Esophagus muscularis mucosa (tissue), 4 donors: Measurements from ENCODE around the gene PAM16.

Source experiments
- EP300 ChIP-seq: sonication (generic); formaldehyde crosslinking; IDR thresholded peaks from one replicate; pipeline ENCODE4 v1.6.1; 2017; ENCODE audit warnings: antibody characterized with exemption
- POLR2A ChIP-seq: fragments of 450-650 bp; IDR thresholded peaks from one replicate; pipeline ENCODE4 v1.6.1; 2017; ENCODE audit warnings: antibody characterized with exemption, moderate library complexity, mild to moderate bottlenecking, low read depth
- TF ChIP-seq, protein P1 (sequence below), 3 experiments: fragments of 200-600 bp in 2 of 3; fragments of 450-650 bp in 1 of 3; sonication (generic) in 2 of 3; IDR thresholded peaks; one replicate each; pipeline ENCODE4 v1.5.1; 2017 to 2019; ENCODE audit warnings: antibody characterized with exemption in 3 of 3, mild to moderate bottlenecking in 2 of 3, moderate library complexity in 1 of 3

DNA sequence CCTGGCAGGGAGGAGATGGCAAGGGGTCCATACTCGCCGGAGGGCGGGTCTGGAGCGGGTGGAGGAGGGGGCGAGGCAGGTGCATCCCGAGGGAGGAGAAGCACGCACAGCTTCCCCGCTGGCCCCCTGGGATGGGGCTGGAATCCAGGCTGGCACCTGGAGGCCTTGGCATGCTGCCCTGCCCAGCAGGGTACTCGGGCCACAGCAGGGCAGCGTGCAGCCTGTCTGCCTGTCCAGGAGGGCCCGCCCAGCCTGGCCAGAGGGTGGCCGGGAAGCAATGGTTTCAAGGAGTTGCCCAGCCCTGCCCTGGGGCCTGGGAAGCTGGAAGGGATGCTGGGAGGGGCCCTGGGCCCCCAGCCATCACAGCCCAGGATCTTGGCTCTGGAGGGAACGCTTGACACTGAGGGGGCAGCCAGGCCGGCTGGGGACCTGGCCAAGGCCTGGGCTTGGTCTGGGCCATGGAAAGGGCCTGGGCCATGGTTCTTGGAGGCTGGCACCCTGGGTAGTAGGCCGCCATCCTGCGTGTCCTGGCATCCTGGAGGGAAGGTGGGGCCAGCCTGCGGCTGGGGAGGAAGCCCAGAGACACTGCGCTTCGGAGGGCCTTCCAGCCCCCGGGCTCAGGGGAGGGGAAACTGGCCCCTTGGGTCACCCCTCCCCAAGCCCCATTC is 34.1 kb downstream of the PAM16 start:
- TF ChIP-seq, protein P1, sequence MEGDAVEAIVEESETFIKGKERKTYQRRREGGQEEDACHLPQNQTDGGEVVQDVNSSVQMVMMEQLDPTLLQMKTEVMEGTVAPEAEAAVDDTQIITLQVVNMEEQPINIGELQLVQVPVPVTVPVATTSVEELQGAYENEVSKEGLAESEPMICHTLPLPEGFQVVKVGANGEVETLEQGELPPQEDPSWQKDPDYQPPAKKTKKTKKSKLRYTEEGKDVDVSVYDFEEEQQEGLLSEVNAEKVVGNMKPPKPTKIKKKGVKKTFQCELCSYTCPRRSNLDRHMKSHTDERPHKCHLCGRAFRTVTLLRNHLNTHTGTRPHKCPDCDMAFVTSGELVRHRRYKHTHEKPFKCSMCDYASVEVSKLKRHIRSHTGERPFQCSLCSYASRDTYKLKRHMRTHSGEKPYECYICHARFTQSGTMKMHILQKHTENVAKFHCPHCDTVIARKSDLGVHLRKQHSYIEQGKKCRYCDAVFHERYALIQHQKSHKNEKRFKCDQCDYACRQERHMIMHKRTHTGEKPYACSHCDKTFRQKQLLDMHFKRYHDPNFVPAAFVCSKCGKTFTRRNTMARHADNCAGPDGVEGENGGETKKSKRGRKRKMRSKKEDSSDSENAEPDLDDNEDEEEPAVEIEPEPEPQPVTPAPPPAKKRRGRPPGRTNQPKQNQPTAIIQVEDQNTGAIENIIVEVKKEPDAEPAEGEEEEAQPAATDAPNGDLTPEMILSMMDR (IDR thresholded peaks at IDR 0.05) = no peak
- TF ChIP-seq POLR2A (no peak), EP300 (no peak)
